GM18508 (cell line): ENCODE measurements around the gene PNKD.
"Not testable (repeated sequence)": the region's sequence is repeated elsewhere in the genome, so short reads cannot be mapped to it uniquely, and the experiment has no call there.

Experiments used
- ATAC-seq: cut with Tn5 transposase; IDR thresholded peaks from one replicate; pipeline ENCODE4 v1.9.1; 2021; ENCODE audit warnings: moderate number of reproducible peaks; ENCODE audit not compliant: insufficient read depth, unreplicated experiment

Gene PNKD

GRCh38 chr2:218312267-218312756 is 42.0 kb downstream of the PNKD start:
- ATAC-seq: no peak

- no peak for ATAC-seq
Observed at GRCh38 chr2:218313356-218313755, 43.0 kb downstream of the PNKD start.

DNA sequence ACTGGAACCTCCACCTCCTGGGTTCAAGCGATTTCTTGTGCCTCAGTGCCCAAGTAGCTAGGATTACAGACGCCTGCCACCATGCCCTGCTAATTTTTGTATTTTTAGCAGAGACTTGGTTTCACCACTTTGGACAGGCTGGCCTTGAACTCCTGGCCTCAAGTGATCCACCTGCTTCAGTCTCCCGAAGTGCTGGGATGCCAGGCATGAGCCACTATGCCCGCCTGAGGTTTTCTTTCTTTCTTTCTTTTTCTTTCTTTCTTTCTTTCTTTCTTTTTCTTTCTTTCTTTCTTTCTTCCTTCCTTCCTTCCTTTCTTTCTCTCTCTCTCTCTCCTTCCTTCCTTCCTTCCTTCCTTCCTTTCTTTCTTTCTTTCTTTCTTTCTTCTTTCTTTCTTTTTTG is 44.4 kb downstream of the PNKD start:
- not testable (repeated sequence) for ATAC-seq

GRCh38 chr2:218315397-218315796 is 45.1 kb downstream of the PNKD start:
- ATAC-seq: no peak

DNA sequence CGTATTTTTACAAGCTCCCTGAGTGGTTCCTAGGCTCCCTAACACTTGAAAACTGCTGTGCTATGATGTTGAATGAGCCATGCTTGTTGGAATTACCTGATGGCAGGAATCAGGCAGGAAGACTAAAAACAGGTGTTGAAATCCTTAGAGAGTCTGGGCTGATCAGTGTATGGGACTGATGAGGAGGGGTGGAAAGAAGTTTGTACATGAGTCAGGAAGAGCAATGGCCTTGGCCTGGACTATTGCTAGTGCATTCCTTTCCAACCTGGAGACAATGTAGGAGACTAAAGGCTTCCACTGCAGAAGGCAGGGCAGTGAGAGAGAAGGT is 46.9 kb downstream of the PNKD start:
- ATAC-seq: no peak

DNA sequence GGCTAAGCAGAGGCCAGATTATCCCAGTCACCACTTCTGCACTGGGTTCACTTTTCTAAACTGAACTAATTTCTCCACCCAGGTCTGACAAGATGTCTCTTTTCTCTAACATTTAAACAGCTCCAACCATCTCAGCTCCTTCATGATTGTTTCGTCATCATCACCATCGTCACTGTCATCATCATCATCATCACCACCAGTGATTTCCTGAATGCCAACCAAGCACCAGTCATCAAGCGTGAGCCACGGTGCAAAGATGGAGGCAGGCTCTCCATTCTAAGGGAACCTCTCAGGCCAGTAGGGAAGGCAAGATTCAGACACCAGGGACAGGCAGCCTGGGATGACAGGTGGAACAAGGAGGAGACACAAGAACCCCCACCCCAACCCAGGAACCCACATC is 47.5 kb downstream of the PNKD start:
- ATAC-seq: no peak

GRCh38 chr2:218318241-218318640 is 47.9 kb downstream of the PNKD start:
- ATAC-seq: no peak

DNA sequence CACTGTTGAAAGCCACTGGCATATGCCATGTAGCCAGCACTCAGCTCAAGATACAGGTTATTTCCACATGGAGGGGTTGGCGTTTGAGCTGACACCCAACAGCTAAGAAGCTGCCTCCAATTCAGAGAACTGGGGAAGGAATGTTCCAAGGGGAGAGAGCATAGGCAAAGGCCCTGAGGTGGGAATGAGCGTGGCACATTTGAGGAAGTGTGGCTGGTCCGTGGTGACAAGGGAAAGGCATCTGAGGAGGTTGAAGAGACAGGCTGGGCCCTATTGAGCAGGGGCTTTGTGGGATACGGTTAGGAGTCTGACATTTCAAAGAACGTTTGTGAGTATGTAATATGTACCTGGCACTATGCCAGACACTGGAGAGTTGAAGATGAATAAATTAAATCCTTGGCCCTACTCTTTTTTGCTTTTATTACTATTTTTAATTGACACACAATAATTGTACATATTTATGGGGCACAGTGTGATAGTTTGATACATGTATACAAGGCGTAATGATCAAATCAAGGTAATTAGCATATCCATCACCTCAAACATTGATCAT is 49.6 kb downstream of the PNKD start:
- no peak for ATAC-seq

DNA sequence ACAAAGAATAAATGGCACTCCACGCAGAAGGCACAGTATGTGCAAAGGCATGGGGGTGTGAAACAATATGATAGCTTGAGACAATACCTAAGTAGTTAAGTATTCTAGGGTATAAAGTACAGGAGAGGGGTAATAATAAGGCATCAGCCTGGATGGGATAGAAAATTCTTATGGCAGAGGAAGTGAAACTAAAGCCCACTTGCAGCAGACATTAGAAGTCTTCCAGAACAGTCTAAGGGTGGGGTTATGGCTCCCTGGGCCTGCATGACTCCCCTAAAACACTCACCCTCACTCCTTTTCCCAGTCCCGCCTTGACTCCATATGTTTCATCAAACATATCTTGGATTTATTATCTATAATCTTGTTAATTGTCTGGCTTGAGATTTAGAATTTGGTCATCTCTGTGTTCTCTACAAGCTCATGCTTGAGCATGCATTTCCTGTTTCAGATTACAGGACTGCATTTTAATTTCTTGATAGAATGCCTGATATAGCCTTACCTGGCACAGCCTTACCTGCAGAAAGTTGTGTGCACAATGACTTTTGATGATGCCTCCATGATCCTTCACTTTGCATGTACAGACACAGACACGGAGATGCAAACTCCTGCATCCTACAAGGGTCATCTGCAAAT is 50.5 kb downstream of the PNKD start:
- no peak for ATAC-seq

DNA sequence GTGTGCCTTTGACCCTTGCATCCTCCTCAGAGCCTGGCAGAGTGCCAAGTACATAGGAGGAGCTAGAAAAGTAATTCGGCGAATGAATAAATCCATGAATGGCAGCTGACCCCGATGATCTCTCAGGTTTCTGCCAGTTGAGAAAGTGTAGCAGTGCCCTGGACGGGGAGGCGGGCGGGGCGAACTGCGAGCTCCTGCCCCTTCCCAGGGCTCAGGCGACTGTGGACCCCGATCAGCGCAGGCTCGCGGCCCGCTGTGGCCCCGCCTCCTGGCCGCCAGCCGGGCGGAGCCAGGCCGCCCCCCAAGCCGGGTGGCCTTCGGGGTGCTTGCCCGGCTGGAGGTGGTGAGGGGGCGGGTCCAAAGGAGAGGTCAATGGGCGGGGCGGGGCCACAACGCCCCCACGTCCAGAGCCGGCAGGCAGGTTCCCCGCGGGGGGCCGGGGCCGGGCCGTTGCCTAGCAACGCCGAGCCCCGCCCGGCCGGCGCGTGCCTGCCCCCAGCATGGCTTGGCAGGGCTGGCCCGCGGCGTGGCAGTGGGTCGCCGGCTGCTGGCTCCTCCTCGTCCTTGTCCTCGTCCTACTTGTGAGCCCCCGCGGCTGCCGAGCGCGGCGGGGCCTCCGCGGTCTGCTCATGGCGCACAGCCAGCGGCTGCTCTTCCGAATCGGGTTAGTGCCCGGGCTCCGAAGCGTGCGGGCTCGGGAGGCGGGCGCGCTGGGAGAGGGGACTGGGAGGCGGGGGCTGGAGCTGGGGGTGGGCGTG is 52.6 kb downstream of the PNKD start:
- ATAC-seq: no peak

DNA sequence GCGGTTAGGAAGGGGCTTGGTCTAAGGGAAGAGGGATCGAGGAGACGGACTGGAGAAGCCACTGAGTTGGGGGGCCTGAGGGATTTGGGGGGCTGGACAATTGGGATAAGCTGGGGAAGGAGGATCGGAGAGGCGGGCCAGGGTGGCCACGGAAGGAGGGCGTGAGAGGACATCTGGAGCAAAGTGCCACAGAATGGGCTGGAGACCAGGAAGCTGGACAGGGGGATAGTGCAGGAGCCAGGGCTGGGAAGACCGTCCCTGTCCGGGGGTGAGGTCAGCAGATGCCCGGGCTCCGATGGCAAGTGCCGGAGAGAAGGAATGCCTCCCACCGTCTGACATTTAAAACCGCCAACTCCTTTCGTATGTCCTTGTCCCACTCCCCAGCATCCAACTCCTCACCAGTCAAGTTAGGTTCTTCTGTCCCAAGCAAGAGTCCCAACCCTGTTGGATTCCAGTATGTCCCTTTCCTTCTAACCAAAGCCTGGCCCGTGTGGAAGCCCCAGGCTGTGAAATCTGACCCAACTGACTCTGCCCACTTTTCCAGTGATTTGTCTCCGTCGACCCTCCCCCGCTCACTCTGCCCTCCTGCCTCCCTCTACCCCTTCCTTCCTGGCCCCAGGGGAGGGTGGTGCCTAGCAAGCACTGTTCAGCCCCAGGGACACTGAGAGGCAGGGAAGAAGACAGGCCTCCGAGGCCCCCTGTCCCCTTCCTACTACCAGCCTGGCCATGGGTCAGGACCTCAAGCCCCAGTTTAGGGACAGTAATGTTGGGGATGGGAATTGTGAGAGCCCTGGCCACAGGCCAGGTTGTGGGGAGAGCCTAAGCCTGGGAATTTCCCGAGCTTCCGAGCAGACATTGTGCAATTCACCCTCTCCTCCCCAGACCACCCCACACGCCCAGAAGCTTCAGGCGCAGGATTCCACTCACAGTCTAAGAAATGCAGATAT is 53.5 kb downstream of the PNKD start:
- no peak for ATAC-seq

GRCh38 chr2:218325566-218326160 is 55.3 kb downstream of the PNKD start:
- ATAC-seq: no peak

- no peak for ATAC-seq
Observed at GRCh38 chr2:218326315-218326714, 56.0 kb downstream of the PNKD start.

- no peak for ATAC-seq
Observed at GRCh38 chr2:218327451-218328210, 57.3 kb downstream of the PNKD start.

DNA sequence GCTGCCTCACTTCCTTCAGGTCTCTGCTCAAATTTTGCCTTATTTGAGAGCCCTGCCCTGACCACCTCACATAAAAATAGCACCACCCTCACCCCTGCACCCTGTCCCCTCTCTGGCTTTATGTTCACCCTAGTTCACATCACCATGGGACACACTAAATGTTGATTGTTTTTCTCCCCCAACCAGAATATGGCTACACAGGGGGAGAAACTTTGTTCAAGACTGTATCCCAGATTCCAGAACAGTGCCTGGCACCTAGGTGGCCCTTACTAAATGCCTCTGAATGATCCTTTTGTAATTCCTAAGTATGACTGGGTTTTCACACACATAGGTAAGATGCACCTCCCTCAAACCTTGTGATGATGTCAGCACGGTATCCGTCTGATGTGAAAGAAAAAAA is 58.0 kb downstream of the PNKD start:
- no peak for ATAC-seq

DNA sequence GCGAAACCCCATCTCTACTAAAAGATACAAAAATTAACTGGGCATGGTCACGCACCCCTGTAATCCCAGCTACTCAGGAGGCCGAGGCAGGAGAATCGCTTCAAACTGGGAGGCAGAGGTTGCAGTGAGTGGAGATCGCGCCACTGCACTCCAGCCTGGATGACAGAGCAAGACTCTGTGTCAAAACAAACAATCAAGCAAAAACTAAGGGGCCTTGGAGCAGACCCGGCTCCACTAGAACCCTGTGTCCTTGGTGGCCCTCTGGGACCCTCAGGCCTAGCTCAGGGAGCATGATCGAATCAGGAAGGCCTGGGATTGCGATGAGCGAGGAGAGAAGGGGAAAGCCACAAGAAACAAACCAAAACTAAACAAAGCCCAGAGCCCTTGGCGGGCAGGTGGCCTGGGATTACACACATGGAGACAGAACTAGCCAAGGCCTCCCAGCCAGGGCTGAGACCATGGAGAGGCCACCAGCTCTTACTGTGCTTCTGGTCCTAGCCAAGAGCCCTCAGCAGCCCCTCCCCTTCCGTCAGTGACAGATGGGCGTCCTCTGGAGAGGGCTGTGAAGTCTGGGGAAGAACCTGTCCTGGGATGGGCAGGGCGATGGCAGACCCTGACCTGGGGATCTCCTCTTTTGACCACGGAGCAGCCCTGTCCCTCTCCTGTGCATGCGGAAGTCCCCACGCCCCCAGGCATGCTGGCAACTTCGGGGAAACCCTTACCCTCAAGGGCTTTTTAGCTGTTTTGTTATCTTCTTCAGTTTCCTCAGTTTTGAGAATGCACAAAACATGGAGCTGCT is 58.9 kb downstream of the PNKD start:
- peak; percentile 24 for ATAC-seq

GRCh38 chr2:218329826-218330593 is 59.7 kb downstream of the PNKD start:
- peak; percentile 36 for ATAC-seq

DNA sequence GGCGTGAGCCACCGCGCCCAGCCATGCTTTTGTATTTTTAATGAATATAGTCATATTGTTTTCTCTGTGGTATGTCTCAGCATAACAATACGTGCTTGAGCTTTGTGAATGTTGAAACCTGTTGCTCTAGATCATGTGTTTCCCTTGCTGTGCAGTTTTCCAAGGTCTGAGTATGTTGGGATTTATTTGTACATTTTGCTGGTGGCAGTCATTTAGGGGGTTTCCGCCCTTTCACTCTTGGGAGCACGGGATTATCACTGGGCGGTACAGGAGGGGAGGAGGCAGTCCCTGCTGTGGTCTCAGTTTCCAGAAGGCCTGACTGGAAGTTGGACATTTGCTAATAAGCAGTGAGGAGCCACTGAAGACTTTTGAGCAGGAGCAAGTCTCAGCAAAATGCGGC is 61.4 kb downstream of the PNKD start:
- ATAC-seq: no peak
